Liver (tissue), 9 donors: Measurements from ENCODE around the gene FADS1. TPM values are rescaled to one million over a fixed set of nuclear protein-coding genes. Genes with fewer than 3 reads are reported as not detected.

ENCODE experiments used
- DNase-seq: peaks from one replicate; pipeline ENCODE4 v3.0.0-alpha.2; 2017; ENCODE audit warnings: low spot score
- H3K27ac ChIP-seq, 2 donors: one replicate each; pipeline ENCODE4 v1.7.0; 2013; ENCODE audit warnings: inconsistent platforms in 2 of 2, low read length in 2 of 2, control low read depth in 1 of 2, low read depth in 1 of 2, mild to moderate bottlenecking in 1 of 2
- H3K27me3 ChIP-seq, 4 donors: one replicate each; pipeline versions ENCODE4 v1.6.1 to v1.7.0; 2013; ENCODE audit warnings: low read length in 3 of 4, inconsistent platforms in 1 of 4, mild to moderate bottlenecking in 1 of 4, moderate library complexity in 1 of 4; ENCODE audit not compliant: control insufficient read depth in 4 of 4, insufficient read depth in 4 of 4
- H3K36me3 ChIP-seq, 4 donors: one replicate each; pipeline versions ENCODE4 v1.6.1 to v1.7.0; 2013; ENCODE audit warnings: low read length in 3 of 4, mild to moderate bottlenecking in 3 of 4, low read depth in 1 of 4, moderate library complexity in 1 of 4; ENCODE audit not compliant: control insufficient read depth in 4 of 4, insufficient read depth in 3 of 4
- H3K4me1 ChIP-seq, 4 donors: one replicate each; pipeline versions ENCODE4 v1.6.1 to v1.7.0; 2013; ENCODE audit warnings: low read length in 3 of 4, mild to moderate bottlenecking in 3 of 4, moderate library complexity in 1 of 4; ENCODE audit not compliant: control insufficient read depth in 4 of 4, insufficient read depth in 4 of 4
- H3K4me3 ChIP-seq, 3 donors: one replicate each; pipeline versions ENCODE4 v1.6.1 to v1.7.0; 2013; ENCODE audit warnings: low read length in 3 of 3, control low read depth in 1 of 3, low read depth in 1 of 3, mild to moderate bottlenecking in 1 of 3
- H3K9ac ChIP-seq, 2 donors: one replicate each; pipeline ENCODE4 v1.7.0; 2013; ENCODE audit warnings: low read length in 2 of 2, mild to moderate bottlenecking in 2 of 2, moderate library complexity in 2 of 2, control low read depth in 1 of 2, low read depth in 1 of 2
- H3K9me3 ChIP-seq, 4 donors: one replicate each; pipeline versions ENCODE4 v1.6.1 to v1.7.0; 2013; ENCODE audit warnings: low read length in 3 of 4; ENCODE audit not compliant: control insufficient read depth in 4 of 4
- ATF3 ChIP-seq: IDR thresholded peaks from 2 replicates; pipeline ENCODE4 v1.6.1; 2016; ENCODE audit warnings: antibody characterized with exemption
- EGR1 ChIP-seq, 2 donors: IDR thresholded peaks; 2 replicates each; pipeline ENCODE4 v1.6.1; 2016 to 2018; ENCODE audit warnings: antibody characterized with exemption in 2 of 2, low read depth in 2 of 2
- FOXA1 ChIP-seq: IDR thresholded peaks from 2 replicates; pipeline ENCODE4 v1.6.1; 2016; ENCODE audit warnings: antibody characterized with exemption
- FOXA2 ChIP-seq: IDR thresholded peaks from 2 replicates; pipeline ENCODE4 v1.6.1; 2016; ENCODE audit warnings: antibody characterized with exemption
- GABPA ChIP-seq, 2 donors: IDR thresholded peaks in 1 of 2; conservative IDR thresholded peaks in 1 of 2; 2 replicates each; pipeline ENCODE4 v1.6.1; 2016; ENCODE audit warnings: antibody characterized with exemption in 2 of 2, mild to moderate bottlenecking in 1 of 2, moderate library complexity in 1 of 2
- HNF4A ChIP-seq, 2 donors: conservative IDR thresholded peaks; 2 replicates each; pipeline ENCODE4 v1.6.1; 2016; ENCODE audit warnings: antibody characterized with exemption in 2 of 2, mild to moderate bottlenecking in 2 of 2
- HNF4G ChIP-seq: IDR thresholded peaks from 2 replicates; pipeline ENCODE4 v1.6.1; 2016; ENCODE audit warnings: antibody characterized with exemption
- JUND ChIP-seq, 2 donors: IDR thresholded peaks; 2 replicates each; pipeline ENCODE4 v1.6.1; 2016; ENCODE audit warnings: antibody characterized with exemption in 2 of 2
- NR2F2 ChIP-seq: IDR thresholded peaks from 2 replicates; pipeline ENCODE4 v1.6.1; 2016; ENCODE audit warnings: antibody characterized with exemption
- RAD21 ChIP-seq, 2 donors: IDR thresholded peaks; 2 replicates each; pipeline ENCODE4 v1.6.1; 2016; ENCODE audit warnings: antibody characterized with exemption in 2 of 2, mild to moderate bottlenecking in 2 of 2
- REST ChIP-seq: IDR thresholded peaks from 2 replicates; pipeline ENCODE4 v1.6.1; 2016; ENCODE audit warnings: antibody characterized with exemption, mild to moderate bottlenecking
- RXRA ChIP-seq, 2 donors: IDR thresholded peaks; 2 replicates each; pipeline ENCODE4 v1.6.1; 2017 to 2018; ENCODE audit warnings: antibody characterized with exemption in 2 of 2, mild to moderate bottlenecking in 1 of 2
- SP1 ChIP-seq: IDR thresholded peaks from 2 replicates; pipeline ENCODE4 v1.6.1; 2018; ENCODE audit warnings: antibody characterized with exemption, mild to moderate bottlenecking
- TAF1 ChIP-seq: conservative IDR thresholded peaks from 2 replicates; pipeline ENCODE4 v1.6.1; 2016; ENCODE audit warnings: antibody characterized with exemption, mild to moderate bottlenecking
- YY1 ChIP-seq: IDR thresholded peaks from 2 replicates; pipeline ENCODE4 v1.6.1; 2016; ENCODE audit warnings: antibody characterized with exemption, mild to moderate bottlenecking
- ZBTB33 ChIP-seq: IDR thresholded peaks from 2 replicates; pipeline ENCODE4 v1.6.1; 2016; ENCODE audit warnings: antibody characterized with exemption
- WGBS: extraction: QIAGEN DNeasy Blood & Tissue Kit; methylation state at CpG from one replicate; pipeline ENCODE4 v1.1.7; 2013; 5-methylcytosine and 5-hydroxymethylcytosine counted together
- polyA plus RNA-seq, 2 donors: library from polyadenylated mRNA; stranded (reverse) in 1 of 2; unstranded in 1 of 2; fragments of 200-250 nt in 1 of 2; fragments of >200 nt in 1 of 2; fragmentation: Nextera tagmentation in 1 of 2; extraction: Ambion mirVana in 1 of 2; gene quantifications; one replicate each; pipeline versions ENCODE4 v1.2.1 to v1.2.3, GENCODE V29; 2013 to 2015
- total RNA-seq, 2 donors: library from RNA; depleted of rRNA; stranded (reverse); fragments of >200 nt; gene quantifications; one replicate each; pipeline ENCODE4 v1.2.3, GENCODE V29; 2014
- TF ChIP-seq, protein P1 (sequence below): fragments of 150-350 bp; IDR thresholded peaks from 2 replicates; pipeline ENCODE4 v1.5.1; 2017; ENCODE audit warnings: improper control_type of control experiment, low read depth, low read length; ENCODE audit not compliant: missing input control
- donor health status: healthy.
- donor health status: healthy.
- donor health status: healthy.
- donor health status: healthy.
- donor health status: healthy.

FADS1 gene
- total and polyA plus RNA-seq, 4 donors: 16.8 to 137 (median 58.7) TPM

DNA sequence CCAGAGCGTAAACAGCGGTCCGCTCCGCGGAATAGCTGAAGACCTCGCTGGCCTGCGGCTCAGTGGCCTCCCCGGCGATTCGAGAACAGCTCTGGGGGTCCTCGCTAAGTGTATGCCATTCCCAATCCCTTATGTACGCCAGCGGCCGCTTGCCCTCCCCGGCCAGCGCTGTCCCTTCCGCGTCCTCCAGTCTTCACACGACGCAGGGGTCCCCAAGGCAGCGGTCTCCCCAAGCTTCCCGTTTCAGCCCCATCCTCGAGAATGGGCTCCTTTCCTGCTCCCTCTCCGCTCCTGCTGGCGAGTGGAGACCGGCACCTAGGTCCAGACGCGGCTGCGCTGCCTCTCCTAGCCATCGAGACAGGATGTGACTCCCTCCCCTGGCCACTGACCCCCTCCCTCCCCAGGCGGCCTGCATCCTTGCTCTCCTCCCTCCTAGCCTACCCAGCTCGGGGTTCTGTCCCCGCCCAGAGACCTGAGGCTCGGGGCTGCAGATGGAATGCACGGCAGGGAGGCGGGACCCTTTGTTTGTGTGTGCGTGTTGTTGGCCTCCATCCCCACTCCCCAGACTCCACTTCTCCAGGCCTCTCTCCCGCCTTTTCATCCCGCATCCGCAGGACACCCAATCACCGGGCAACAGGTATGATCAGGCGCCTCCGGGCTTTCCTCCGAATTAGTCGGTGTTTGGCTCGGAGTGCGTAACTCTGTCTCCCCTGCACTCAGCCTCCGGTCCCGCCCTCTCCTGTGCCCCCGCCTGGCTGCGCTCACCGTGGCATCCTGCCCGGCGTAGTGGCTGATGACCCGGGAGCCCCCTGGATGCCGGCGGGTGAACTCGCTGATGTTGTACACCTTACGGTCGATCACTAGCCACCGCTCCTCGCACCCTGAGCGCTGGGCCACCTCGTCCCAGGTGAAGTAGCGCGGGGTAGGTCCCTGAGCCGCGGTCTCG lies 740 bp downstream of the FADS1 start:
- DNase-seq: peak; percentile 65
- Histone ChIP-seq H3K27me3 (no peaks in the 10 kb centered on the region), H3K36me3 (peaks cover 0 to 8% (median 4%) of the 10 kb centered on the region in 4 donors), H3K9ac (peak overlapping the region; percentile 34 to 67), H3K4me3 (peak overlapping the region; percentile 48 to 67 (median 48)), H3K27ac (peak overlapping the region; percentile 93 to 95), H3K9me3 (no peaks in the 10 kb centered on the region), H3K4me1 (peaks cover 5 to 28% (median 14%) of the 10 kb centered on the region in 4 donors)
- TF ChIP-seq ATF3 (no peak), TAF1 (peak; percentile 6), EGR1 (IDR thresholded peaks at IDR 0.05; ENCODE audit: low read depth in 2 of 2) (no peak), GABPA (IDR thresholded peaks at IDR 0.05 in 1 of 2, conservative IDR thresholded peaks at IDR 0.05 in 1 of 2) (no peak), NR2F2 (peak; percentile 21)
- TF ChIP-seq, protein P1, sequence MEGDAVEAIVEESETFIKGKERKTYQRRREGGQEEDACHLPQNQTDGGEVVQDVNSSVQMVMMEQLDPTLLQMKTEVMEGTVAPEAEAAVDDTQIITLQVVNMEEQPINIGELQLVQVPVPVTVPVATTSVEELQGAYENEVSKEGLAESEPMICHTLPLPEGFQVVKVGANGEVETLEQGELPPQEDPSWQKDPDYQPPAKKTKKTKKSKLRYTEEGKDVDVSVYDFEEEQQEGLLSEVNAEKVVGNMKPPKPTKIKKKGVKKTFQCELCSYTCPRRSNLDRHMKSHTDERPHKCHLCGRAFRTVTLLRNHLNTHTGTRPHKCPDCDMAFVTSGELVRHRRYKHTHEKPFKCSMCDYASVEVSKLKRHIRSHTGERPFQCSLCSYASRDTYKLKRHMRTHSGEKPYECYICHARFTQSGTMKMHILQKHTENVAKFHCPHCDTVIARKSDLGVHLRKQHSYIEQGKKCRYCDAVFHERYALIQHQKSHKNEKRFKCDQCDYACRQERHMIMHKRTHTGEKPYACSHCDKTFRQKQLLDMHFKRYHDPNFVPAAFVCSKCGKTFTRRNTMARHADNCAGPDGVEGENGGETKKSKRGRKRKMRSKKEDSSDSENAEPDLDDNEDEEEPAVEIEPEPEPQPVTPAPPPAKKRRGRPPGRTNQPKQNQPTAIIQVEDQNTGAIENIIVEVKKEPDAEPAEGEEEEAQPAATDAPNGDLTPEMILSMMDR: peak; percentile 18
- WGBS: under 1% methylated on average over 69 of the region's 69 CpGs

DNA sequence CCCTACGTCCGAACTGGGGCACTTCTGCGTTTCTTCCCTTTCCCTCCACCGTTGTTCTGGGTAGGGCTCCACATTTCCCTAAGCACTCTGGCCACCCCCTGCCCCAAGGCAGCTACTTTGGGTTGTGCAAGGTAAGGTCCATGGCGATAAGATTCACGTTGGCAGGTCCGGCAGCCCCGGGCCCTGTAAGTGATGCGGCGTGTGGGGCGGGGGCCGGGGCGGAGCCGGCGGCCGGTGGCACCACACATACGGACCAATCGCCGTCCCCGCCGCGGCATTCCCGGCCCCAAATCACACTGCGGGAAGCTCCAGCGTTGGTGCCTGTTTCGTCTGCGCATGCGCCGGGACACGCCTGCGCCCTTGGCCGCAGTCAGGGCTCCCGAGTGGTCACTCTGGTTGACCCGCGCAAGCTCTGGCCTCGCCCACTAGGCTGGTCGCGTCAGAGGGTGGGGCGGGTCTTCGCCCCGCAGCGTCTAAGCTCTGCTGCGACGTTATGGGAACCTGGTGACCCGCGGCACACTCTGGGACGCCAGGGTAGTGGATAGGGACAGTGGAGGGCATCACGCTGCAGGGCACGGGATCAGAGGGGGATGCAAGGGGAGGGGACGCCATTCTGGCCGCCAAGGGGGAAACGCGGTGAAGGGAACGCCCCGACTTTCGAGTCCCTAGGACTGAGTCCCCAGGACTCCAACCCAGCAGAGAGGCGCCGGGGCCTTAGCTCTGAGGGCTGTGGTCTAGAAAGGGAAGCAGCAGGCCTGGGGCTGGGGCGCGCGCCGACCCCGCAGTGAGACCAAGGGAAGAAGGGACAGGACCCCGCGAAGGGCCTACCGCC lies 1.6 kb downstream of the FADS1 start:
- WGBS: 2% methylated on average over 66 of the region's 66 CpGs
- Histone ChIP-seq H3K27me3 (no peaks in the 10 kb centered on the region), H3K9me3 (no peaks in the 10 kb centered on the region), H3K4me1 (peaks cover 4 to 24% (median 10%) of the 10 kb centered on the region in 4 donors), H3K9ac (peak overlapping the region; percentile 34 to 67), H3K27ac (peak overlapping the region; percentile 93 to 95), H3K4me3 (peak overlapping the region; percentile 48 to 67 (median 48)), H3K36me3 (peaks cover 0 to 17% (median 6%) of the 10 kb centered on the region in 4 donors)
- peak; percentile 89 for DNase-seq
- peak; percentile 9 for TF ChIP-seq FOXA1
- TF ChIP-seq TAF1: peak; percentile 81
- TF ChIP-seq ATF3: no peak
- TF ChIP-seq, protein P1: no peak
- peak; percentile 67 to 68 for TF ChIP-seq RXRA (IDR thresholded peaks at IDR 0.05)
- peak; percentile 4 for TF ChIP-seq FOXA2
- TF ChIP-seq RAD21 (IDR thresholded peaks at IDR 0.05): peak in 1 of 2 donors; percentile 9
- TF ChIP-seq HNF4G: no peak
- peak; percentile 39 to 45 for TF ChIP-seq HNF4A (conservative IDR thresholded peaks at IDR 0.05)
- peak; percentile 80 for TF ChIP-seq SP1
- TF ChIP-seq YY1: peak; percentile 89
- peak; percentile 27 for TF ChIP-seq ZBTB33
- TF ChIP-seq REST: peak; percentile 80
- peak in 1 of 2 donors; percentile 15 for TF ChIP-seq JUND (IDR thresholded peaks at IDR 0.05)
- no peak for TF ChIP-seq NR2F2
